Activated T-helper 1 cell treated with anti-CD3 and anti-CD28 coated beads, Interleukin-12 subunit alpha, Interleukin-12 subunit beta, Interleukin-2, Interleukin-4 antibody, amounts not matched to agents 30 ng/mL and 10 ng/mL and 1 ng/mL, durations not matched to agents 14 hours and 24 hours and 36 hours (primary cell): ENCODE measurements around the gene BCL2L14. TPM values are rescaled to one million over a fixed set of nuclear protein-coding genes. Genes with fewer than 3 reads are reported as not detected.

ENCODE experiments used
- DNase-seq: peaks from one replicate; pipeline ENCODE4 v3.0.0; 2021; ENCODE audit warnings: low spot score
- H3K27ac Mint-ChIP-seq: one replicate; pipeline ENCODE4 v1.8.0; 2021; ENCODE audit warnings: mild to moderate bottlenecking, mixed read lengths
- H3K27me3 Mint-ChIP-seq: one replicate; pipeline ENCODE4 v1.8.0; 2022; ENCODE audit warnings: mild to moderate bottlenecking, moderate library complexity, mixed read lengths; ENCODE audit not compliant: insufficient read depth
- H3K36me3 Mint-ChIP-seq: one replicate; pipeline ENCODE4 v1.8.0; 2021; ENCODE audit warnings: low read depth, mixed read lengths
- H3K4me1 Mint-ChIP-seq: one replicate; pipeline ENCODE4 v1.8.0; 2021; ENCODE audit warnings: low read depth, mixed read lengths
- H3K4me3 Mint-ChIP-seq: one replicate; pipeline ENCODE4 v1.8.0; 2021; ENCODE audit warnings: mild to moderate bottlenecking, moderate library complexity, mixed read lengths
- H3K9me3 Mint-ChIP-seq: one replicate; pipeline ENCODE4 v1.8.0; 2021; ENCODE audit warnings: mixed read lengths
- intact Hi-C: fragments of 100-400 bp; cut with micrococcal nuclease; formaldehyde crosslinking; loops from one replicate; pipeline ENCODE4 v1.15.1; 2024
- total RNA-seq: library from RNA; stranded (reverse); gene quantifications from 2 replicates; pipeline ENCODE4 v1.2.3, GENCODE V29; 2022

The BCL2L14 gene
- 10.4 and 11.0 TPM in 2 replicates for total RNA-seq

- intact Hi-C loops: loop anchor here (2.0 to 5.0 kb wide), 3 partner anchors 60 to 196 kb away; partner anchors contain the start of gene LRP6
These were observed at the start of gene BCL2L14 for GRCh38 chr12:12070674-12071656. TSS of gene BCL2L14 (plus strand) at chr12:12070939. CDS start at chr12:12079306, 8,367 bp downstream.

DNA sequence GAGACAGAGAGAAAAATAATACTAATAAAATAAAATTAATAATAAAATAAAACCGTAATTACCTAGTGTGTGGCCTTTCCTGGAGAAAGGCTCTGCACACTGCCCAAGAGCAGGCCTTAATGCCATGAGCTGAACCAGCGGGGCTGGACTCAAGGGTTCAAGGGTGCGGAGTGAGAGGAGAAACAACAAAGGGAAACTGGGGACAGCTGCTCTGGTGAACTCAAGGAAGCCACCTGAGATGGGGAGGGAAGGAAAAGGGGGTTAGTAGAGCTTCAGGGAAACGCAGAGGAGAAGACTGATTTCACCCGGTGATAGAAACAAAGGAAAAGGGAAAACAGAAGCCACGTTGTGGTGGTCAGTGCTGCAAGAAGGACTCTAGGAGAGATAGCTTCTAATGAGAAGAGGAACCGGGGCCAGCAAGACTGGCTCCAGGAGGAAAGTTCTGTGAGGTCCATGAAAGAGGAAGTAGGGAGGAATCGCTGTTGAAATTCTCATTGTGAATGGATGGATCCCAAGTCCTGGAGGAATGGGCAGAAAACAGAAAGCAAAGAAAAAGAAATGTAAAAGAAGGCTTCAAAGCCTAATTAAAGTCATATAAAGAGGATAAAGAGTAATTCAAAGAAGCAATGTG, 48.3 kb upstream of the BCL2L14 start:
- Mint-ChIP-seq H3K4me1 (peaks cover 87% of the 10 kb centered on the region), H3K27ac (peak overlapping the region; percentile 74), H3K4me3 (no peak overlapping the region), H3K27me3 (no peaks in the 10 kb centered on the region), H3K9me3 (peaks cover 18% of the 10 kb centered on the region), H3K36me3 (peaks cover 22% of the 10 kb centered on the region)
- no peak for DNase-seq
- intact Hi-C loops: no loop called here

More at GRCh38 chr12:12070674-12071656, at the start of gene BCL2L14:
- Mint-ChIP-seq H3K9me3 (no peaks in the 10 kb centered on the region), H3K27ac (peak within 1 kb of the TSS; percentile 94), H3K4me3 (peak within 1 kb of the TSS; percentile 88), H3K36me3 (peaks cover 2% of the 10 kb centered on the region), H3K4me1 (peaks cover 49% of the 10 kb centered on the region), H3K27me3 (peaks cover 3% of the 10 kb centered on the region)
- peak; percentile 8 for DNase-seq

DNA sequence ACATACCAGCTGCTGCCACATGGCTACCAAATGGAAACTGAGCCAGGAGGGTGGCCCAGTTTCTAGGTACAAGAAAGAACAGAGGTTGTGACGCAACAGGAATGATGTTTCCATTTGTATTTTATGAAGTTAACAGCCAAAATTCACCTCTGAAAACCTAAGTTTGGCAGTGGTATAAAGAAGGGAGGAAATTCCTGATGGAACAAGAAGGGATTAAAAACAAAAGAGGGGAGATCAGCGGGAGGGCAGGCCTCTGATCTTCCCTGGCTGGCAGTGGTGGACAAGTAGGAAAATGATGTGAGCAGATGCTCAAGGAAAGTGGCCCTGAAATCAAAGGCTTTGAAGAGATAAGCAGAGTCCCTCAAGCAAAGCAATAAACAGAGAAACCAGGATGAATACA, 47.3 kb upstream of the BCL2L14 start:
- no peak for DNase-seq
- Mint-ChIP-seq H3K36me3 (peaks cover 26% of the 10 kb centered on the region), H3K9me3 (peaks cover 22% of the 10 kb centered on the region), H3K27ac (peak overlapping the region; percentile 85), H3K27me3 (no peaks in the 10 kb centered on the region), H3K4me3 (no peak overlapping the region), H3K4me1 (peaks cover 85% of the 10 kb centered on the region)
- intact Hi-C loops: no loop called here

DNA sequence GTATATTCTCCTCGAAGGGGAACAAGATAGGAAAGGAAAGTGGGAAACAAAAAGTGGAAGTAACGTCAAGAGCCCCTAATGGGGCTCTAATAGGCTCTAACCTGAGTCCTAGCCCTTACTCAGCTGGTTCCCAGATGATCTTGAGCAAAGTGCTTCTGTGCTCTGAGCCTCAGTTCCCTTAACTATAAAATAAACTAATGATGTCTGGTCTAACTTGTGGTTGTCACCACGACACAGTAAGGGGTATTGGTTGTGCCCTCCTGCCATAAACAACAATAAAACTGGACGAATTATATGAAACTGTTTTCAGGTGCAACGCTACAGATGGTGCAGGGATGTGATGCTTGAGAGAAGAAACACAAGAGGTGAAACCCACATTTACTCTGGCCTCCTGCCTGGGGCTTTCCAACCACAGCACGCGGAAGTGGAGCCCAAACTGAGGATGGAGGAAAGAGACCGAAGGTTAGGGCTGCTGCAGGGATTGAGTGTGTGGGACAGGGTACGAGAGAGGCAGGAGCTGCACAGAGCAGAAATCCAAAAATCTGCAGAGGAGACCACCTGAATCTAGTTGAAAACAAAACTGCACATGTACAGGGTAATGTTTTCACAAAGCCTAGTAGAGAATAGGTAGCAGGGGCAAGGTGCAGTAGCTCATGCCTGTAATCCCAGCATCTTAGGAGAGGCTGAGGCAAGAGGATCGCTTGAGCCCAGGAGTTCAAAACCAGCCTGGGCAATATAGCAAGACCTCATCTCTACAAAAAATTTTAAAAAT, 45.6 kb upstream of the BCL2L14 start:
- peaks cover 32% of the 10 kb centered on the region for H3K36me3 Mint-ChIP-seq
- H3K9me3 Mint-ChIP-seq: peaks cover 32% of the 10 kb centered on the region
- no peaks in the 10 kb centered on the region for H3K27me3 Mint-ChIP-seq
- peaks cover 91% of the 10 kb centered on the region for H3K4me1 Mint-ChIP-seq
- peak overlapping the region; percentile 32 for H3K4me3 Mint-ChIP-seq
- intact Hi-C loops: loop anchor here (1.0 kb wide), 2 partner anchors 9 to 15 kb away; no protein-coding TSS in a partner anchor
- peak overlapping the region; percentile 85 for H3K27ac Mint-ChIP-seq
- DNase-seq: peak; percentile 59

DNA sequence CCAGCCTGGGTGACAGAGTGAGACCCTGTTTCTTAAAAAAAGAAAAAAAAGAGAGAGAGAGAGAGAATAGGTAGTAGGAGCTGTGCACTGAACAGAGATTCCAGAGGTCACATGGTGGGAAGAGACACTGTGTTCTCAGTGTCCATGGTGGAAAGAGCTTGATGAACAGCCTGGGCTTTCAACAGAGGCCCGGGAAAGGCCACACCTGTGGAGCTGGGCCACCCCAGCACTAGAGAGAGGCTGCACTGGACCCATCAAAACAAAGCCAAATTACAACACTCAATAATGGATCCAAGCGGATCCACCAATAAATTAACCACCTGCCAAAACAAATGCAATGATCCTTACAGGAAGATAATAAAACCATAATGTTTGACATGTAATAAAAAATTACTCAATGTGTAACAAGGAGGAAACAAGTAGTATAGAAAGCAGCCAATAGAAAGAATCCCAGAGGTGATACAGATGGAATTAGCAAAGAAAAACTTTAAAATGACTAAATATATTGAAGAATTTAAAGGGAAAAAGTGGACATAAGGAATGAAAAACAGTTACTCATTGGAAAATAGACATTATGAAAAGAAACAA, 44.8 kb upstream of the BCL2L14 start:
- Mint-ChIP-seq H3K4me3 (peak overlapping the region; percentile 38), H3K27me3 (no peaks in the 10 kb centered on the region), H3K4me1 (peaks cover 90% of the 10 kb centered on the region), H3K36me3 (peaks cover 37% of the 10 kb centered on the region), H3K9me3 (peaks cover 32% of the 10 kb centered on the region), H3K27ac (peak overlapping the region; percentile 85)
- DNase-seq: no peak
- intact Hi-C loops: loop anchor here (1.0 kb wide), 2 partner anchors 10 to 16 kb away; no protein-coding TSS in a partner anchor

DNA sequence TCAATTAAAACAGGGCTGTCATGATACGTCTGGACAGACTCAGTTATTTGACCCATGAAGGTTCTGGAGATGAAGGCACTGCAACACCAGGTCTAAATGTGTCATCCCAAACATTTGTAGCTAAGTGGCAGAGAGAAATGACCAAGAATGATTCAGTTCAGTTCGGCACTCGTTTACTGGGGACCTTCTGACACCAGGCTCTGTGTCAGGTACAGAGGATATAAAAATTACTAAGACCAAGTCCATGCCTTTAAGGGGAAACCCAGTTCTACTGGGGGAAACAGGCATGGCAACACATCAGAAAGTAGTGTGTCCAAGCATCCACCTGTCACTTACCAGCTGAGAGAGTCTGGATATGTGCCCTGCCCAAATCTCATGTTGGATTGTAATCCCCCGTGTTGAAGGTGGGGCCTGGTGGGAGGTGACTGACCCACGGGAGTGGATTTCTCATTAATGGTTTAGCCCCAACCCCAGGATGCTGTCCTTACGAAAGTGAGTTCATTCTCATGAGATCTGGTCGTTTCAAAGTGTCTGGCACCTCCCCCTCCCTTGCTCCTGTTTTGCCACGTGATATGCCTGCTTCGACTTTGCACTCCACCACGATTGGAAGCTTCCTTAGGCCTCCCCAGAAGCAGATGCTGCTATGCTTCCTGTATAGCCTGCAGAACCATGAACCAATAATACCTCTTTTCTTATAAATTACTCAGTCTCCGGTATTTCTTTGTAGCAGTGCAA, 41.9 kb upstream of the BCL2L14 start:
- Mint-ChIP-seq H3K4me1 (peaks cover 89% of the 10 kb centered on the region), H3K4me3 (no peak overlapping the region), H3K9me3 (peaks cover 32% of the 10 kb centered on the region), H3K36me3 (peaks cover 29% of the 10 kb centered on the region), H3K27me3 (no peaks in the 10 kb centered on the region), H3K27ac (peak overlapping the region; percentile 58)
- intact Hi-C loops: no loop called here
- no peak for DNase-seq

DNA sequence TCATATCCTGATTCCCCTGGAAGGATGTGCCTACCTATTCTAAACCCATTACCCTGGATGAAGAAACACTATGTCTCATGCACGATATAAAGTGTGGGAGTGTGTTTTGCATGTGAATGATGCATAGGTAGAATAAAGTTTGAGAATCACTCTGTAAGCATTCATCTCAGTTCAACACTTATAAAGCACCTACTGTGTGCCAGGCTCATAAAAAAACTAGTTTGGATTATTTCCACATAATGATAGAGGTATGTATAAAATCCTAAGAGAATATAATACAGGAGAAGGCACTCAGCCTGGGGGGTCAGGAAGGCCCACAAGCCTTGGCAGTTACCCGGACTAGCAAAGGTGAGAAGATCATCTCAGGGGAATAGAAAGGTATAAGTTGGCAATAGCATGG, 41.1 kb upstream of the BCL2L14 start:
- H3K27ac Mint-ChIP-seq: peak overlapping the region; percentile 58
- no peaks in the 10 kb centered on the region for H3K27me3 Mint-ChIP-seq
- DNase-seq: no peak
- peaks cover 32% of the 10 kb centered on the region for H3K9me3 Mint-ChIP-seq
- peaks cover 89% of the 10 kb centered on the region for H3K4me1 Mint-ChIP-seq
- H3K36me3 Mint-ChIP-seq: peaks cover 26% of the 10 kb centered on the region
- intact Hi-C loops: loop anchor here (5.0 kb wide), 1 partner anchor 542 kb away; no protein-coding TSS in a partner anchor
- peak overlapping the region; percentile 19 for H3K4me3 Mint-ChIP-seq

DNA sequence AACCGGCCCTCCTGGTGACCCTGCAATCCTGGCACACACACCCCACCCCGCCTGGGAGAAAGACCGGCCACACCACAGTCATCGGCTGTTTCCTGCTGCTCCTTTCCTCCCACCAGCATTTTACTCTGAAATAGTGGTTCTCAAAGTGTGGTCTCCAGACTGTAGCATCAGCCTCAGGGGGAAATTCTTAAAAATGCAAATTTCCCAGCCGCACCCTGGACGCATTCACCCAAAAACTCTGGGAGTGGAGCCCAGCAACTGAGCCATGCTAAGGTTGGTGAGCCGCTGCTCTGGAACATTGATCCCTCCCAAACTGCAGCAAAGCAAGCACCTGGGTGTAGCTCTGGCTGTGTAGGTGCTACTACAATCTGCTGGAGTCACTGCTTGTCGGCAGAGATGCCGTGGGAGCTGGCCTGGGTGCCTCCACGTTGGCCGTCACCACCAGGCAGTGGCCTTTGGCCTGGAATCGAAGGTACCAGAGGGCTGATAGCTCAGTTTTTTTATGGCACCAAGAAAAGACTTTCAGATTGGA, 38.4 kb upstream of the BCL2L14 start:
- intact Hi-C loops: loop anchor here (2.0 to 5.0 kb wide), 4 partner anchors 218 to 545 kb away; no protein-coding TSS in a partner anchor
- Mint-ChIP-seq H3K36me3 (peaks cover 16% of the 10 kb centered on the region), H3K4me3 (peak overlapping the region; percentile 83), H3K4me1 (peaks cover 80% of the 10 kb centered on the region), H3K27ac (peak overlapping the region; percentile 97), H3K27me3 (no peaks in the 10 kb centered on the region), H3K9me3 (peaks cover 14% of the 10 kb centered on the region)
- no peak for DNase-seq

DNA sequence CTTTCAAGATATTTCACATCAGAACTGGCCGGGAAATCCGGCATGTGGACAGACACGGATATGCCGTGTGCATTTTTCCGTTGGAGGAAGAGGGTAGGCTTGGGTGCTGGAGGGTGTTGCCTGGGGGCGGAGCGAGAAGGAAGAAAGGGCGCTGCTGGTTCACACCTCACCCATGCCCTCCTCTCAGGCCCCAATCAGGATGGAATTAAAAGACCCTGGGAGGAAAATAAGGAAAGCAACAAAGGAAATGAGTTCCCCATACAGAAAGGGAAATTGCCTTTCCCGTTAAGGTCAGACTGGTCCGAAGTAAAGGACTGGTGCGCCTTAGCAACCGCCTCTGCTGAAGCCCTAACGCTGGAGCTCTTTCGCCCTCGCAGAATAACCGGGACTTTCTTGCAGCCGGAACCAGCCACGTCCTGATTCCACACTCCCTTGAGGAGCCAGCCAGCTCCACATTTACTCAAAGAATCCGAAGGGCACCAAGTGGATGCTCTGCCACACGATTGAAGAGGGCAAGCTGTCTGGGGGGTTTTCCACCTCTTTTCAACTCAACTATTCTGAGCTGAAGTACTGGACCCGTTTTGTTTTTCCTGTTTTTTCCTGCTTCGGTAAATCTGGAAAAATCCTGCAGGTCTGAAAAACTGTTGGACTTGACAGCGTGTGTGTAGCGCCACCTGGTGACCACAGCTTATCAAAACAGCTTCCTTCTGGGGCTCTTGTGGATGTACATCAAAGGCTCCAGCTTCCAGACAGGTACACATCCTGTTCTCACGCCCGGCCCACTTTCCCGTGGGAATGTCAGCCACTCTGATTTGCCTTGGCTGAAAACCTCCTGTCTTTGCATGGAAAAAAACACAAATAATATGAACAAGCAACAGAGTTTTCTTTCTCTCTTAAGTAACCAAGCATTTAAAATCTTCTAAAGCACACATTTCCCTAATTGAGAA, 37.6 kb upstream of the BCL2L14 start:
- Mint-ChIP-seq H3K4me3 (peak overlapping the region; percentile 83), H3K27me3 (no peaks in the 10 kb centered on the region), H3K9me3 (peaks cover 9% of the 10 kb centered on the region), H3K4me1 (peaks cover 74% of the 10 kb centered on the region), H3K36me3 (peaks cover 13% of the 10 kb centered on the region), H3K27ac (peak overlapping the region; percentile 97)
- intact Hi-C loops: loop anchor here (1.0 to 5.0 kb wide), 13 partner anchors 17 to 546 kb away; partner anchors contain the start of gene ETV6
- DNase-seq: peak; percentile 57

GRCh38 chr12:12033824-12034223, 36.9 kb upstream of the BCL2L14 start:
- Mint-ChIP-seq H3K4me3 (peak overlapping the region; percentile 83), H3K27ac (peak overlapping the region; percentile 97), H3K27me3 (peaks cover 2% of the 10 kb centered on the region), H3K9me3 (peaks cover 9% of the 10 kb centered on the region), H3K4me1 (peaks cover 67% of the 10 kb centered on the region), H3K36me3 (peaks cover 9% of the 10 kb centered on the region)
- DNase-seq: no peak
- intact Hi-C loops: loop anchor here (1.0 to 5.0 kb wide), 13 partner anchors 18 to 547 kb away; partner anchors contain the start of gene ETV6
